OCI-LY1 (cell line): ENCODE measurements around the gene DAZAP1.

Source experiments
- CTCF ChIP-seq: fragments of 200-600 bp; sonication (generic), shearing (Covaris generic); IDR thresholded peaks from 2 replicates; pipeline ENCODE4 v1.5.1; 2017; ENCODE audit warnings: mild to moderate bottlenecking, antibody characterized with exemption, low read length, moderate library complexity, mixed read lengths
- EZH2 ChIP-seq: fragments of 200-600 bp; sonication (generic), shearing (Covaris generic); IDR thresholded peaks from 2 replicates; pipeline ENCODE4 v1.8.0; 2017; ENCODE audit warnings: borderline replicate concordance, mixed run types, mild to moderate bottlenecking, antibody characterized with exemption, low read length, moderate library complexity, mixed read lengths

DNA sequence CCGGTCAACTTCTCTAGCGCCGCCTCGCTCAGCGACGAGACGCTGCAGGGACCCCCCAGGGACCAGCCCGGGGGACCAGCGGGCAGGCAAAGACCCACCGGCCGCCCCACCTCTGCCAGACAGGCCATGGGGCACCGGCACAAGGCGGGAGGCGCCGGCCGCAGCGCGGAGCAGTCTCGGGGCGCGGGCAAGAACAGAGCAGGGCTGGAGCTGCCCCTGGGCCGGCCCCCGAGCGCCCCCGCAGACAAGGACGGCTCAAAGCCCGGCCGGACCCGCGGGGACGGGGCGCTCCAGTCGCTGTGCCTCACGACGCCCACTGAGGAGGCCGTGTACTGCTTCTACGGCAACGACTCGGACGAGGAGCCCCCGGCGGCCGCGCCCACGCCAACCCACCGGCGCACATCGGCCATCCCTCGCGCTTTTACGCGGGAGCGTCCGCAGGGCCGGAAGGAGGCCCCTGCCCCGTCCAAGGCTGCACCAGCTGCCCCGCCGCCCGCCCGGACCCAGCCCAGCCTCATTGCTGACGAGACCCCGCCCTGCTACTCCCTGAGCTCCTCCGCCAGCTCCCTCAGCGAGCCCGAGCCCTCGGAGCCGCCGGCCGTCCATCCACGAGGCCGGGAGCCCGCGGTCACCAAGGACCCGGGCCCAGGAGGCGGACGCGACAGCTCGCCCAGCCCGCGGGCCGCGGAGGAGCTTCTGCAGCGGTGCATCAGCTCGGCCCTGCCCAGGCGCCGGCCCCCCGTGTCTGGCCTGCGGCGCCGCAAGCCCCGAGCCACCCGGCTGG lies 60.3 kb downstream of the DAZAP1 start:
- TF ChIP-seq EZH2 = no peak
- TF ChIP-seq CTCF = no peak
